MCF 10A (cell line): ENCODE results near the gene KAT6B. TPM values are rescaled to one million over a fixed set of nuclear protein-coding genes. Genes with fewer than 3 reads are reported as not detected.

ENCODE experiments used
- BruUV-seq: library from RNA; stranded (reverse); fragments of 400-500 nt; replicated peaks from 2 replicates; lab custom pipeline; 2021; lab: Mats Ljungman, UMichigan
- CTCF ChIA-PET: fragments of 300-600 bp; sonication (Branson Sonifier 250); formaldehyde crosslinking; extraction: SDS; loops from one replicate; lab custom pipeline; 2021; ENCODE audit warnings: antibody characterized with exemption, inconsistent platforms; lab: Yijun Ruan, JAX
- POLR2A ChIA-PET: fragments of 300-600, 350-650 bp; sonication (Branson Sonifier 250); formaldehyde crosslinking; extraction: SDS; loops from one replicate; lab custom pipeline; 2020; ENCODE audit warnings: antibody characterized with exemption, inconsistent platforms; lab: Yijun Ruan, JAX
- DNase-seq: peaks from one replicate; pipeline ENCODE4 v3.0.0-alpha.2; 2018; ENCODE audit not compliant: unreplicated experiment
- H3K27ac Mint-ChIP-seq: one replicate; pipeline ENCODE4 v1.8.0; 2022; ENCODE audit warnings: mild to moderate bottlenecking, low read depth, mixed read lengths; ENCODE audit not compliant: unreplicated experiment
- H3K27me3 Mint-ChIP-seq: one replicate; pipeline ENCODE4 v1.8.0; 2022; ENCODE audit warnings: mixed read lengths; ENCODE audit not compliant: insufficient read depth, unreplicated experiment
- H3K36me3 Mint-ChIP-seq: one replicate; pipeline ENCODE4 v1.8.0; 2022; ENCODE audit warnings: mild to moderate bottlenecking, moderate library complexity, mixed read lengths; ENCODE audit not compliant: insufficient read depth, unreplicated experiment
- H3K4me1 Mint-ChIP-seq: one replicate; pipeline ENCODE4 v1.8.0; 2022; ENCODE audit warnings: mixed read lengths; ENCODE audit not compliant: insufficient read depth, unreplicated experiment
- H3K4me3 Mint-ChIP-seq: one replicate; pipeline ENCODE4 v1.8.0; 2022; ENCODE audit warnings: mild to moderate bottlenecking, moderate library complexity, mixed read lengths; ENCODE audit not compliant: unreplicated experiment
- H3K9me3 Mint-ChIP-seq: one replicate; pipeline ENCODE4 v1.8.0; 2022; ENCODE audit warnings: mixed read lengths; ENCODE audit not compliant: unreplicated experiment
- CTCF ChIP-seq: fragments of 200-600 bp; IDR thresholded peaks from one replicate; pipeline ENCODE4 v1.8.0; 2022; ENCODE audit warnings: antibody characterized with exemption, mild to moderate bottlenecking; ENCODE audit not compliant: unreplicated experiment
- intact Hi-C: fragments of 100-400 bp; cut with micrococcal nuclease; formaldehyde crosslinking; loops from 2 replicates; pipeline ENCODE4 v1.14.1; 2022
- total RNA-seq: library from RNA; stranded (reverse); gene quantifications from 2 replicates; pipeline ENCODE4 v1.2.3, GENCODE V29; 2022

Gene KAT6B
- total RNA-seq, 1 experiment from 2014 or later: 18.3 TPM

GRCh38 chr10:74953214-74953613 lies 126.8 kb downstream of the KAT6B start:
- no peaks in the 10 kb centered on the region for H3K36me3 Mint-ChIP-seq
- no peaks in the 10 kb centered on the region for H3K9me3 Mint-ChIP-seq
- peaks cover 22% of the 10 kb centered on the region for H3K4me1 Mint-ChIP-seq
- no TSS peak for BruUV-seq
- H3K4me3 Mint-ChIP-seq: no peak overlapping the region
- H3K27ac Mint-ChIP-seq: no peak overlapping the region
- no peaks in the 10 kb centered on the region for H3K27me3 Mint-ChIP-seq
- no peak for DNase-seq
- ChIA-PET CTCF (interaction anchor here (0.6 kb wide), 1 partner anchor 77 kb away, joined by 4 read pairs; no protein-coding TSS in a partner anchor), POLR2A (no interaction called here)
- no peak for TF ChIP-seq CTCF
- intact Hi-C loops: no loop called here

GRCh38 chr10:74955796-74956195 lies 129.4 kb downstream of the KAT6B start:
- no TSS peak for BruUV-seq
- ChIA-PET POLR2A (no interaction called here), CTCF (no interaction called here)
- no peak for TF ChIP-seq CTCF
- H3K36me3 Mint-ChIP-seq: no peaks in the 10 kb centered on the region
- H3K4me1 Mint-ChIP-seq: peaks cover 5% of the 10 kb centered on the region
- H3K27ac Mint-ChIP-seq: no peak overlapping the region
- no peaks in the 10 kb centered on the region for H3K27me3 Mint-ChIP-seq
- no peak overlapping the region for H3K4me3 Mint-ChIP-seq
- peak; percentile 30 for DNase-seq
- intact Hi-C loops: no loop called here
- H3K9me3 Mint-ChIP-seq: no peaks in the 10 kb centered on the region

- intact Hi-C loops: no loop called here
- CTCF ChIA-PET: no interaction called here
- Mint-ChIP-seq H3K4me1 (peaks cover 5% of the 10 kb centered on the region), H3K4me3 (no peak overlapping the region), H3K27ac (no peak overlapping the region), H3K36me3 (no peaks in the 10 kb centered on the region), H3K27me3 (no peaks in the 10 kb centered on the region), H3K9me3 (no peaks in the 10 kb centered on the region)
- TF ChIP-seq CTCF: no peak
- BruUV-seq: no TSS peak
- no peak for DNase-seq
- POLR2A ChIA-PET: no interaction called here
These were observed 130.2 kb downstream of the KAT6B start for GRCh38 chr10:74956555-74957111.

GRCh38 chr10:74957285-74957961 lies 131.0 kb downstream of the KAT6B start:
- H3K4me1 Mint-ChIP-seq: peaks cover 5% of the 10 kb centered on the region
- BruUV-seq: no TSS peak
- CTCF ChIA-PET: no interaction called here
- H3K9me3 Mint-ChIP-seq: no peaks in the 10 kb centered on the region
- intact Hi-C loops: no loop called here
- no peaks in the 10 kb centered on the region for H3K36me3 Mint-ChIP-seq
- no peak overlapping the region for H3K27ac Mint-ChIP-seq
- no peak for DNase-seq
- no peak for TF ChIP-seq CTCF
- H3K27me3 Mint-ChIP-seq: no peaks in the 10 kb centered on the region
- H3K4me3 Mint-ChIP-seq: no peak overlapping the region
- POLR2A ChIA-PET: interaction anchor here (0.7 to 1.4 kb wide), 4 partner anchors 9 to 35 kb away, joined by 3 to 5 read pairs (median 4); no protein-coding TSS in a partner anchor
